Mesenchymal stem cell (in vitro differentiated cells and primary cell): Measurements from ENCODE around the gene ULK3.
A peak's percentile ranks its signal among the peaks of the same experiment; 100 is the strongest.

ENCODE experiments used
- DNase-seq: peaks from one replicate; pipeline ENCODE4 v3.0.0-alpha.2; 2013
- H2AFZ ChIP-seq: one replicate; pipeline ENCODE4 v1.6.1; 2013; ENCODE audit warnings: low read depth, mild to moderate bottlenecking, control low read depth, inconsistent platforms, low read length, moderate library complexity
- H2AK5ac ChIP-seq: 2 replicates; pipeline ENCODE4 v1.6.1; 2013; ENCODE audit warnings: low read length, moderate library complexity, mild to moderate bottlenecking, inconsistent platforms; ENCODE audit not compliant: severe bottlenecking
- H2BK120ac ChIP-seq: one replicate; pipeline ENCODE4 v1.6.1; 2013; ENCODE audit warnings: low read depth, mild to moderate bottlenecking, inconsistent platforms, low read length, moderate library complexity
- H2BK12ac ChIP-seq, 2 experiments: one replicate each; pipeline ENCODE4 v1.6.1; 2013; ENCODE audit warnings: inconsistent platforms in 2 of 2, low read length in 2 of 2, mild to moderate bottlenecking in 2 of 2, moderate library complexity in 2 of 2, control low read depth in 1 of 2
- H2BK15ac ChIP-seq: one replicate; pipeline ENCODE4 v1.6.1; 2013; ENCODE audit warnings: mild to moderate bottlenecking, low read depth, inconsistent platforms; ENCODE audit not compliant: poor library complexity, severe bottlenecking
- H2BK5ac ChIP-seq: 2 replicates; pipeline ENCODE4 v1.6.1; 2013; ENCODE audit warnings: low read depth, mild to moderate bottlenecking, low read length, control low read depth, inconsistent platforms; ENCODE audit not compliant: poor library complexity, severe bottlenecking
- H3K14ac ChIP-seq, 2 experiments: one replicate each; pipeline ENCODE4 v1.6.1; 2013; ENCODE audit warnings: inconsistent platforms in 2 of 2, low read length in 2 of 2, control low read depth in 1 of 2, mild to moderate bottlenecking in 1 of 2, moderate library complexity in 1 of 2
- H3K18ac ChIP-seq, 2 experiments: one replicate each; pipeline ENCODE4 v1.6.1; 2013; ENCODE audit warnings: inconsistent platforms in 2 of 2, low read length in 2 of 2, control low read depth in 1 of 2, low read depth in 1 of 2, mild to moderate bottlenecking in 1 of 2
- H3K23ac ChIP-seq, 2 experiments: one replicate each; pipeline ENCODE4 v1.6.1; 2013; ENCODE audit warnings: inconsistent platforms in 2 of 2, low read length in 2 of 2, mild to moderate bottlenecking in 2 of 2, moderate library complexity in 2 of 2, control low read depth in 1 of 2
- H3K27ac ChIP-seq: 2 replicates; pipeline ENCODE4 v1.5.1; 2013; ENCODE audit warnings: mild to moderate bottlenecking, moderate library complexity, low read length, control low read depth, inconsistent platforms; ENCODE audit not compliant: poor library complexity, severe bottlenecking
- H3K27me3 ChIP-seq, 2 experiments: 2 replicates each; pipeline versions ENCODE4 v1.6.1 to v1.7.0; 2013; ENCODE audit warnings: low read length in 2 of 2, mild to moderate bottlenecking in 2 of 2, moderate library complexity in 2 of 2, control low read depth in 1 of 2, inconsistent platforms in 1 of 2; ENCODE audit not compliant: control insufficient read depth in 1 of 2, insufficient read depth in 1 of 2
- H3K36me3 ChIP-seq, 2 experiments: 2 replicates each; pipeline versions ENCODE4 v1.6.1 to v1.7.0; 2013; ENCODE audit warnings: low read length in 2 of 2, control low read depth in 1 of 2, inconsistent platforms in 1 of 2, low read depth in 1 of 2, mild to moderate bottlenecking in 1 of 2; ENCODE audit not compliant: insufficient read depth in 2 of 2, control insufficient read depth in 1 of 2
- H3K4ac ChIP-seq, 2 experiments: one replicate each; pipeline ENCODE4 v1.6.1; 2013; ENCODE audit warnings: inconsistent platforms in 2 of 2, low read length in 2 of 2, mild to moderate bottlenecking in 2 of 2, moderate library complexity in 2 of 2, control low read depth in 1 of 2, low read depth in 1 of 2
- H3K4me1 ChIP-seq: 2 replicates; pipeline ENCODE4 v1.6.1; 2013; ENCODE audit warnings: low read depth, low read length, control low read depth; ENCODE audit not compliant: control insufficient read depth, insufficient read depth
- H3K4me2 ChIP-seq: 2 replicates; pipeline ENCODE4 v1.6.1; 2013; ENCODE audit warnings: low read length, mild to moderate bottlenecking, inconsistent platforms; ENCODE audit not compliant: poor library complexity, severe bottlenecking
- H3K4me3 ChIP-seq, 2 experiments: 2 replicates each; pipeline versions ENCODE4 v1.5.1 to v1.7.0; 2013; ENCODE audit warnings: low read length in 2 of 2, mild to moderate bottlenecking in 2 of 2, control low read depth in 1 of 2, low read depth in 1 of 2; ENCODE audit not compliant: insufficient read depth in 1 of 2
- H3K79me1 ChIP-seq: replicated peaks from 2 replicates; pipeline ENCODE4 v1.6.1; 2013; ENCODE audit warnings: mild to moderate bottlenecking, control low read depth, low read length, inconsistent platforms; ENCODE audit not compliant: poor library complexity, severe bottlenecking
- H3K9ac ChIP-seq: 2 replicates; pipeline ENCODE4 v1.7.0; 2013; ENCODE audit warnings: mild to moderate bottlenecking, low read length, moderate library complexity
- H3K9me3 ChIP-seq: 2 replicates; pipeline ENCODE4 v1.7.0; 2013; ENCODE audit warnings: mild to moderate bottlenecking, low read length; ENCODE audit not compliant: control insufficient read depth
- H4K8ac ChIP-seq: one replicate; pipeline ENCODE4 v1.6.1; 2013; ENCODE audit warnings: inconsistent platforms, mild to moderate bottlenecking, low read length, moderate library complexity
- H4K91ac ChIP-seq: one replicate; pipeline ENCODE4 v1.6.1; 2013; ENCODE audit warnings: mild to moderate bottlenecking, low read length, inconsistent platforms
- WGBS: methylation state at CpG from one replicate; pipeline ENCODE4 v1.1.7; 2013; ENCODE audit warnings: mixed read lengths; 5-methylcytosine and 5-hydroxymethylcytosine counted together

Gene ULK3

DNA sequence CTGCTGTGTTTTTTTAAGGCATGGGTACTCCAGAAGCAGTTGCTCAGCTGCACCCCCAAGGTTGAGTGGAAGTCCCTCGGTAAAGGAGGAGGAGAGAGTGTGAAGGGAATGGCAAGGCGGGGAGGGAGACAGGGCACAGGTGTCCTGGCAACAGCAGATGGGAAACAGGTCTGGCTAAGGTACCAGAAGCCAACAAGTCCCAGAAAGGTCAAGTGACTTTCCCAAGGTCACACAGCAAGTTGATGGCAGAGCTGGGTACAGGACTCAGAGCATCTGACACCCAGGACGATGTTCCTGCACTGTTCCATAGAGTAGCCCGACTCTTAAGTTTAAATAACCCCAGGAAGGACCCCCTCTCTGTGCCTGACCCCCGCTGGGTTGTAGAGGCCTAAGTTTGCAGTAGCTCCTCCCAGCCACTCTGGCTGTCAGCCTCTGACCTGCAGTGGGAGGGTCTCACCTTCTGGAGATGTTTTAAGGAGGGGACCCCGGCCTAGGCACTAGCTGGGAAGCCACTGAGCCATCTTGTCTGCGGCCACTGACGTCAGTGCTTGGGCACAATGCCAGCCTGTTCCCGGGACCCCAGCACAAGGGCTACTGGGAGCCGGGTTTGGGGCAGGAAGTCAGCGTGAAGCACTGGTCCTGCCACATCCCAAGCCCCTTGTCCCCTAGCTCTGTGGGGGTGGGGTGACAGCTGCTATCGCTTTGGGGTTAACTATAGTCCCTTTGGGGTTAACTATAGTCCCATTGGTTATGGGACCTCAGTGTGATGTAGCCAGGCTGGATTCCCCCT is 50.5 kb downstream of the ULK3 start:
- Histone ChIP-seq H3K18ac (no peak overlapping the region), H3K36me3 (peaks cover 0 to 14% of the 10 kb centered on the region in 2 experiments), H2BK12ac (no peak overlapping the region), H2AFZ (no peak overlapping the region), H3K4me1 (peaks cover 63% of the 10 kb centered on the region), H2AK5ac (peak overlapping the region; percentile 71), H2BK120ac (no peak overlapping the region), H3K23ac (no peak overlapping the region), H3K4me3 (no peak overlapping the region), H4K91ac (no peak overlapping the region), H3K27ac (no peak overlapping the region), H2BK5ac (no peak overlapping the region), H3K9ac (peak overlapping the region; percentile 78), H3K9me3 (no peaks in the 10 kb centered on the region), H3K79me1 (peaks cover 23% of the 10 kb centered on the region), H3K4me2 (no peak overlapping the region), H4K8ac (no peak overlapping the region), H3K14ac (no peak overlapping the region), H2BK15ac (no peak overlapping the region), H3K27me3 (no peaks in the 10 kb centered on the region), H3K4ac (no peak overlapping the region)
- WGBS, result 94% methylated on average over 11 of the region's 12 CpGs
- no peak for DNase-seq

DNA sequence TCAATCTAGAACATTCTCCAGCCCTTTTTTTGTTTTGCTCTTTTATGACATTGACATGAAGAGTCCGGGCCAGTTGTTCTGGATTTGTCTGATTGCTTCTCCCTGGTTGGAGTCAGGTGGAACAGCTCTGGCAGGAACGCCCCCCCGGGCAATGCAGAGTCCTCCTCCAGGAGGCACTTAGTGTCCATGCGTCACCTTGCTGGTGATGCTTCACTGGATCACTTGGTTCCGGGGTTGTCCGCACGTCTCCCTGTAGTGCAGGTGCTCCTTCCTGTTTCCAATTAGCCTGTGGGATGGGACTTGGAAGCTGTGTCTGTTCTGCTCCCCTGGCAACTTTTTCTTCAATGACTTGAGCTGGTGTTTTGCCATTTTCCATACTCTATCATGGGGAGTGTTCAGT is 51.3 kb downstream of the ULK3 start:
- H3K9ac ChIP-seq, result peak overlapping the region; percentile 78
- no peak overlapping the region for H2BK5ac ChIP-seq
- peak overlapping the region; percentile 71 for H2AK5ac ChIP-seq
- H4K8ac ChIP-seq, result no peak overlapping the region
- H3K9me3 ChIP-seq, result no peaks in the 10 kb centered on the region
- H4K91ac ChIP-seq, result no peak overlapping the region
- no peak overlapping the region for H3K23ac ChIP-seq
- no peak overlapping the region for H2BK12ac ChIP-seq
- no peak overlapping the region for H3K4me2 ChIP-seq
- no peak overlapping the region for H3K4ac ChIP-seq
- H3K4me3 ChIP-seq, result no peak overlapping the region
- H3K4me1 ChIP-seq, result peaks cover 71% of the 10 kb centered on the region
- H3K18ac ChIP-seq, result no peak overlapping the region
- no peak overlapping the region for H3K14ac ChIP-seq
- peaks cover 24% of the 10 kb centered on the region for H3K79me1 ChIP-seq
- H3K36me3 ChIP-seq, result peaks cover 0 to 14% of the 10 kb centered on the region in 2 experiments
- H3K27ac ChIP-seq, result no peak overlapping the region
- no peaks in the 10 kb centered on the region for H3K27me3 ChIP-seq
- no peak overlapping the region for H2BK120ac ChIP-seq
- WGBS, result 96% methylated on average over 7 of the region's 7 CpGs
- DNase-seq, result no peak
- H2BK15ac ChIP-seq, result no peak overlapping the region
- H2AFZ ChIP-seq, result no peak overlapping the region

- Histone ChIP-seq H3K4me1 (peaks cover 76% of the 10 kb centered on the region), H3K36me3 (peaks cover 0 to 12% of the 10 kb centered on the region in 2 experiments), H3K9ac (peak overlapping the region; percentile 78), H3K4me3 (no peak overlapping the region), H2BK120ac (no peak overlapping the region), H2AFZ (no peak overlapping the region), H3K4me2 (no peak overlapping the region), H2AK5ac (no peak overlapping the region), H3K18ac (no peak overlapping the region), H3K14ac (no peak overlapping the region), H4K8ac (no peak overlapping the region), H3K79me1 (peaks cover 20% of the 10 kb centered on the region), H2BK15ac (no peak overlapping the region), H3K4ac (no peak overlapping the region), H3K27ac (peak overlapping the region; percentile 81), H4K91ac (no peak overlapping the region), H2BK12ac (no peak overlapping the region), H3K23ac (no peak overlapping the region), H3K27me3 (no peaks in the 10 kb centered on the region), H3K9me3 (no peaks in the 10 kb centered on the region), H2BK5ac (no peak overlapping the region)
- DNase-seq, result no peak
- no CpG with 5 or more reads among the region's 1 CpG for WGBS
Observed at GRCh38 chr15:74791007-74791406, 51.9 kb downstream of the ULK3 start.

DNA sequence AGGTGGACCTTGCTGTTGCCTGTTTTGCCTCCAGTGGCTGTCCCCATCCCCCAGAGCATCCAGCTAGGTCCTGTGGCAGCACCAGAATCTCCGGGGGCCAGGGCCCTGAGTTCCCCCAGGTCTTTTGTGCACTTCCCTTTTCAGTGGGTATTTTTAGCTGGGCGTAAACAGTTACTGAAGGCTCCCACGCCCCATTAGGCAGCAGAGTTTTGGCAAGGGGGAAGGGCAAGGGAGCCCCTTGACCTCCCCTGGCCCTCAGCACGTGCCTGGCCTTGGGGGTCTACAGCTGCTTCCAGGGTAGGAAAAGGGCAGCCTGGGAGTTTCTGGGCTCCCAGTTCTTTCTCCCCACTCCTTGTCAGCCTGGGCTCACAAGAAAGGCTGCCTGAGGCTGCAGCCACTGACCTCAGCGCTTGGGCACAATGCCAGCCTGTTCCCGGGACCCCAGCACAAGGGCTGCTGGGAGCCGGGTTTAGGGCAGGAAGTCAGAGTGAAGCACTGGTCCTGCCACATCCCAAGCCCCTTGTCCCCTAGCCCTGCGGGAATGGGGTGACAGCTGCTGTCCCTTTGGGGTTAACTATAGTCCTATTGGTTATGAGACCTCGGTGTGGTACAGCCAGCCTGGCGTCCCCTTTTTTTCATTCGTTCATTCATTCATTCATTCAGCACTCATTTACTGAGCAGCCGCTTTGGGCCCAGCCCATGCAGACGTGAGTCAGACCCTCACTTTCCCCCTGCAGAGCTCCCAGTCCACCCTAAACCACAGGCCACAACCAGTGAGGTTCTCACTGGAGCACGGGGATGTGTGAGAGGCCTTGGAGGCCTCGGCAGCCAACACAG is 52.7 kb downstream of the ULK3 start:
- H2AFZ ChIP-seq, result no peak overlapping the region
- no peak overlapping the region for H3K23ac ChIP-seq
- DNase-seq, result peak; percentile 88
- peak overlapping the region; percentile 65 for H2AK5ac ChIP-seq
- H3K9me3 ChIP-seq, result no peaks in the 10 kb centered on the region
- H3K4me1 ChIP-seq, result peaks cover 81% of the 10 kb centered on the region
- peak overlapping the region; percentile 16 to 30 for H3K18ac ChIP-seq
- peaks cover 21% of the 10 kb centered on the region for H3K79me1 ChIP-seq
- H2BK12ac ChIP-seq, result peak overlapping the region in 1 of 2 experiments; percentile 66
- peak overlapping the region; percentile 81 for H3K27ac ChIP-seq
- H2BK5ac ChIP-seq, result peak overlapping the region; percentile 39
- H3K14ac ChIP-seq, result peak overlapping the region in 1 of 2 experiments; percentile 68
- no peak overlapping the region for H2BK120ac ChIP-seq
- H3K4ac ChIP-seq, result peak overlapping the region in 1 of 2 experiments; percentile 86
- H3K9ac ChIP-seq, result peak overlapping the region; percentile 78
- H3K4me2 ChIP-seq, result peak overlapping the region; percentile 60
- peak overlapping the region; percentile 3 for H4K91ac ChIP-seq
- WGBS, result 61% methylated on average over 14 of the region's 15 CpGs
- H3K36me3 ChIP-seq, result peaks cover 0 to 16% of the 10 kb centered on the region in 2 experiments
- H2BK15ac ChIP-seq, result no peak overlapping the region
- H4K8ac ChIP-seq, result no peak overlapping the region
- H3K4me3 ChIP-seq, result peak overlapping the region in 1 of 2 experiments; percentile 38
- no peaks in the 10 kb centered on the region for H3K27me3 ChIP-seq
